ENCODE measurements around the gene TTBK1.

DNA sequence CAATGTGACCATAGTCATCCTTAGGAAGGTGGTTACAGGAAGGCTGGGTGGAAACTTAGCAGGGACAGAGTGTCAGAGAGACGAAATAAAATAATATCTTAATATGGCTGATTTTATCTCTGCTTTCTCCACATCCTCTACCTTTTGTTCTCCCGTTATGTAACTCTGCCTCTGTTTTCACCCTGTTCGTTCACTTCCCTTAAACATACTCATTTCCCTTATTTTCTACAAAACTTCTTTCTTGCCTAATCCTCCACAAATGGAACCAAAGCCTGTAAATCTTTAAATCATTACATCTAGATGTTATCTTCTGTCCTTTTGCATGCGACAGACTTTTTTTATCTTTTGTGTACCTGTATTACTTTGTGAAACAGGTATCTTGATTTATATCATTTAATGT is 88.6 kb downstream of the TTBK1 start:
- TF ChIP-seq POLR2AphosphoS5 (IDR thresholded peaks at IDR 0.05), result no peak
- TF ChIP-seq, protein P1, sequence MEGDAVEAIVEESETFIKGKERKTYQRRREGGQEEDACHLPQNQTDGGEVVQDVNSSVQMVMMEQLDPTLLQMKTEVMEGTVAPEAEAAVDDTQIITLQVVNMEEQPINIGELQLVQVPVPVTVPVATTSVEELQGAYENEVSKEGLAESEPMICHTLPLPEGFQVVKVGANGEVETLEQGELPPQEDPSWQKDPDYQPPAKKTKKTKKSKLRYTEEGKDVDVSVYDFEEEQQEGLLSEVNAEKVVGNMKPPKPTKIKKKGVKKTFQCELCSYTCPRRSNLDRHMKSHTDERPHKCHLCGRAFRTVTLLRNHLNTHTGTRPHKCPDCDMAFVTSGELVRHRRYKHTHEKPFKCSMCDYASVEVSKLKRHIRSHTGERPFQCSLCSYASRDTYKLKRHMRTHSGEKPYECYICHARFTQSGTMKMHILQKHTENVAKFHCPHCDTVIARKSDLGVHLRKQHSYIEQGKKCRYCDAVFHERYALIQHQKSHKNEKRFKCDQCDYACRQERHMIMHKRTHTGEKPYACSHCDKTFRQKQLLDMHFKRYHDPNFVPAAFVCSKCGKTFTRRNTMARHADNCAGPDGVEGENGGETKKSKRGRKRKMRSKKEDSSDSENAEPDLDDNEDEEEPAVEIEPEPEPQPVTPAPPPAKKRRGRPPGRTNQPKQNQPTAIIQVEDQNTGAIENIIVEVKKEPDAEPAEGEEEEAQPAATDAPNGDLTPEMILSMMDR (IDR thresholded peaks at IDR 0.05), result no peak
